K562 (cell line): ENCODE results near the gene DDAH1. TPM values are rescaled to one million over a fixed set of nuclear protein-coding genes. Genes with fewer than 3 reads are reported as not detected.

Experiments
- ATAC-seq: fragments of 200-7000 bp; cut with Tn5 transposase; 3 replicates; pipeline ENCODE4 v1.9.1; 2020; ENCODE audit warnings: moderate library complexity
- BruUV-seq: library from RNA; stranded (reverse); fragments of 400-500 nt; replicated peaks from 2 replicates; lab custom pipeline; 2021; lab: Mats Ljungman, UMichigan
- CTCF ChIA-PET: fragments of 300-600 bp; formaldehyde crosslinking; extraction: SDS; loops from one replicate; lab custom pipeline; 2021; ENCODE audit warnings: low intra/inter-chr PET ratio; lab: Yijun Ruan, JAX
- POLR2A ChIA-PET: fragments of 300-600, 350-650 bp; sonication (Branson Sonifier 250); formaldehyde crosslinking; extraction: SDS; loops from one replicate; lab custom pipeline; 2021; ENCODE audit warnings: antibody characterized with exemption, inconsistent platforms; lab: Yijun Ruan, JAX
- DNase-seq, 4 experiments: peaks; one replicate each; pipeline versions ENCODE4 v3.0.0 to v3.0.0-alpha.2; 2011 to 2018; ENCODE audit warnings: low spot score in 3 of 4, mixed read lengths in 3 of 4; ENCODE audit errors: extremely low read depth in 1 of 4
- FAIRE-seq: peaks from 2 replicates; lab custom pipeline; 2011; peaks lifted over from hg19 to GRCh38; lab: Jason Lieb, UNC
- H2AFZ ChIP-seq: 2 replicates; pipeline ENCODE4 v1.6.0; 2011; ENCODE audit warnings: low read depth, low read length, control low read depth, inconsistent platforms
- H3K27ac ChIP-seq: fragments of 200-600 bp; 3 replicates; pipeline ENCODE4 v1.8.0; 2011; ENCODE audit warnings: low read depth, mild to moderate bottlenecking, control low read depth, inconsistent platforms, low read length, moderate library complexity, mixed read lengths; ENCODE audit errors: extremely low read depth
- H3K27me3 ChIP-seq, 2 experiments: fragments of 300-600 bp in 1 of 2; 2 replicates in 1 of 2; 3 replicates in 1 of 2; pipeline versions ENCODE4 v1.6.0 to v1.8.0; 2011; ENCODE audit warnings: inconsistent platforms in 2 of 2, low read length in 2 of 2, mild to moderate bottlenecking in 1 of 2, mixed read lengths in 1 of 2, moderate library complexity in 1 of 2; ENCODE audit not compliant: control insufficient read depth in 2 of 2, insufficient read depth in 2 of 2
- H3K36me3 ChIP-seq: fragments of 300-600 bp; 3 replicates; pipeline ENCODE4 v1.8.0; 2011; ENCODE audit warnings: mild to moderate bottlenecking, low read length, inconsistent platforms; ENCODE audit not compliant: control insufficient read depth, insufficient read depth
- H3K4me1 ChIP-seq, 2 experiments: fragments of 200-600 bp in 1 of 2; replicated peaks in 1 of 2; 2 replicates in 1 of 2; 3 replicates in 1 of 2; pipeline versions ENCODE4 v1.5.1 to v1.8.0; 2011; ENCODE audit warnings: inconsistent platforms in 2 of 2, low read length in 2 of 2, mild to moderate bottlenecking in 1 of 2, mixed read lengths in 1 of 2, moderate library complexity in 1 of 2; ENCODE audit not compliant: control insufficient read depth in 2 of 2, insufficient read depth in 2 of 2
- H3K4me2 ChIP-seq: 2 replicates; pipeline ENCODE4 v1.6.1; 2011; ENCODE audit warnings: low read length, control low read depth, inconsistent platforms, mixed read lengths; ENCODE audit not compliant: insufficient read depth
- H3K4me3 ChIP-seq: fragments of 200-600 bp; sonication (generic), shearing (Covaris generic); 2 replicates; pipeline ENCODE4 v1.5.1; 2016; ENCODE audit warnings: control low read depth, inconsistent platforms
- H3K79me2 ChIP-seq: fragments of 200-600 bp; 3 replicates; pipeline ENCODE4 v1.8.0; 2011; ENCODE audit warnings: low read length, inconsistent platforms; ENCODE audit not compliant: control insufficient read depth, insufficient read depth
- H3K9ac ChIP-seq, 2 experiments: 2 replicates each; pipeline versions ENCODE4 v1.6.0 to v1.6.1; 2011; ENCODE audit warnings: low read depth in 2 of 2, low read length in 2 of 2, control low read depth in 1 of 2, inconsistent platforms in 1 of 2, mild to moderate bottlenecking in 1 of 2, mixed read lengths in 1 of 2; ENCODE audit not compliant: insufficient read depth in 1 of 2
- H3K9me1 ChIP-seq: one replicate; pipeline ENCODE4 v1.6.0; 2011; ENCODE audit warnings: inconsistent platforms, mild to moderate bottlenecking, low read length, moderate library complexity; ENCODE audit not compliant: control insufficient read depth, insufficient read depth
- H3K9me3 ChIP-seq: replicated peaks from 2 replicates; pipeline ENCODE4 v1.5.1; 2011; ENCODE audit warnings: low read depth, low read length, inconsistent platforms; ENCODE audit not compliant: control insufficient read depth, insufficient read depth
- H4K20me1 ChIP-seq: replicated peaks from 2 replicates; pipeline ENCODE4 v1.6.1; 2011; ENCODE audit warnings: low read length, inconsistent platforms, mixed read lengths; ENCODE audit not compliant: control insufficient read depth, insufficient read depth
- ASH1L ChIP-seq: fragments of 450-650 bp; IDR thresholded peaks from 2 replicates; pipeline ENCODE4 v1.6.1; 2018; ENCODE audit warnings: borderline replicate concordance, mild to moderate bottlenecking, low read depth; ENCODE audit not compliant: partially characterized antibody
- ATF7 ChIP-seq: fragments of 450-650 bp; IDR thresholded peaks from 2 replicates; pipeline ENCODE4 v1.7.1; 2014; ENCODE audit warnings: mild to moderate bottlenecking, moderate library complexity
- CBX1 ChIP-seq: sonication (generic); IDR thresholded peaks from 2 replicates; pipeline ENCODE4 v1.6.1; 2016; ENCODE audit warnings: antibody characterized with exemption, low read depth, mild to moderate bottlenecking
- FIP1L1 ChIP-seq: fragments of 200-400 bp; formaldehyde crosslinking; IDR thresholded peaks from 2 replicates; pipeline ENCODE4 v1.6.1; 2018; ENCODE audit warnings: mild to moderate bottlenecking, low read depth, low read length; ENCODE audit not compliant: poor library complexity, severe bottlenecking
- FOXM1 ChIP-seq, 2 experiments: fragments of 450-650 bp in 1 of 2; sonication (generic) in 1 of 2; formaldehyde crosslinking in 1 of 2; IDR thresholded peaks; 2 replicates each; pipeline versions ENCODE4 v1.6.1 to v1.9.0; 2017 to 2022; ENCODE audit warnings: low read depth in 2 of 2, mild to moderate bottlenecking in 2 of 2, missing genetic modification reagents in 1 of 2, moderate library complexity in 1 of 2
- GATA2 ChIP-seq: sonication (generic); formaldehyde crosslinking; IDR thresholded peaks from 2 replicates; pipeline ENCODE4 v1.4.0; 2020; ENCODE audit warnings: mild to moderate bottlenecking, missing genetic modification reagents
- KDM1A ChIP-seq, 2 experiments: fragments of 450-650 bp; IDR thresholded peaks; 2 replicates each; pipeline ENCODE4 v1.6.1; 2016; ENCODE audit warnings: mild to moderate bottlenecking in 2 of 2
- NFIC ChIP-seq: fragments of 450-650 bp; IDR thresholded peaks from 2 replicates; pipeline ENCODE4 v1.6.1; 2017; ENCODE audit warnings: mild to moderate bottlenecking, inconsistent platforms
- SRSF7 ChIP-seq: fragments of 200-400 bp; formaldehyde crosslinking; optimal IDR thresholded peaks from 2 replicates; pipeline ENCODE3; 2017; ENCODE audit warnings: mild to moderate bottlenecking, low read depth, low read length
- TAL1 ChIP-seq: fragments of 450-650 bp; IDR thresholded peaks from 2 replicates; pipeline ENCODE4 v1.6.1; 2016; ENCODE audit warnings: mild to moderate bottlenecking
- WGBS: fragments of 100-300 bp; shearing (Covaris generic); methylation state at CpG from one replicate; pipeline ENCODE4 v1.1.6; 2016; ENCODE audit warnings: low coverage, mixed read lengths; ENCODE audit not compliant: insufficient coverage; ENCODE audit errors: missing lambda C conversion rate; 5-methylcytosine and 5-hydroxymethylcytosine counted together
- in situ Hi-C: fragments of 300-500 bp; cut with MboI; formaldehyde crosslinking; loops from 4 replicates; pipeline ENCODE4 v1.15.0; 2018; ENCODE audit warnings: inconsistent platforms, mixed read lengths
- intact Hi-C: fragments of 100-400 bp; cut with micrococcal nuclease; formaldehyde crosslinking; loops from 2 replicates; pipeline ENCODE4 v1.14.2; 2022
- polyA plus RNA-seq, 8 experiments: library from polyadenylated mRNA; depleted of rRNA in 4 of 8; stranded (reverse) in 5 of 8; unstranded in 3 of 8; fragments of >200 nt; fragmentation: Nextera tagmentation in 2 of 8; fragmentation: Illumina TruSeq in 1 of 8; extraction: Ambion mirVana in 2 of 8; extraction: Trizol in 1 of 8; gene quantifications; 2 replicates each; pipeline versions ENCODE4 v1.2.1 to v1.2.3, GENCODE V29; 2011 to 2014; ENCODE audit warnings: inconsistent platforms in 1 of 8, missing spikeins in 1 of 8
- total RNA-seq, 7 experiments: library from RNA; depleted of rRNA in 6 of 7; stranded (reverse); fragments of >200 nt in 6 of 7; fragmentation: Illumina TruSeq in 2 of 7; extraction: Trizol in 2 of 7; gene quantifications; 2 replicates each; pipeline versions ENCODE4 v1.2.1 to v1.2.3, GENCODE V29; 2011 to 2021; ENCODE audit warnings: low replicate concordance in 1 of 7
- TF ChIP-seq, protein P1 (sequence below): sonication (generic); formaldehyde crosslinking; IDR thresholded peaks from 2 replicates; pipeline ENCODE4 v1.8.1; 2022; ENCODE audit warnings: missing genetic modification reagents
- TF ChIP-seq, protein P2 (sequence below): fragments of 450-650 bp; IDR thresholded peaks from 2 replicates; pipeline ENCODE4 v1.6.1; 2017; ENCODE audit warnings: mild to moderate bottlenecking, moderate library complexity
- TF ChIP-seq, protein P3 (sequence below): fragments of 250-450 bp; sonication (Bioruptor Pico); IDR thresholded peaks from 2 replicates; pipeline ENCODE4 v1.5.0; 2021
- TF ChIP-seq, protein P4 (sequence below): fragments of 250-450 bp; sonication (Bioruptor Pico); IDR thresholded peaks from 2 replicates; pipeline ENCODE4 v1.5.0; 2022; ENCODE audit warnings: mild to moderate bottlenecking

DDAH1 gene
- total and polyA plus RNA-seq, 9 of the 15 experiments (the other 6 are each of a cell fraction or from before 2014, with no cell fraction given), result 0.04 to 0.24 (median 0.10) TPM

DNA sequence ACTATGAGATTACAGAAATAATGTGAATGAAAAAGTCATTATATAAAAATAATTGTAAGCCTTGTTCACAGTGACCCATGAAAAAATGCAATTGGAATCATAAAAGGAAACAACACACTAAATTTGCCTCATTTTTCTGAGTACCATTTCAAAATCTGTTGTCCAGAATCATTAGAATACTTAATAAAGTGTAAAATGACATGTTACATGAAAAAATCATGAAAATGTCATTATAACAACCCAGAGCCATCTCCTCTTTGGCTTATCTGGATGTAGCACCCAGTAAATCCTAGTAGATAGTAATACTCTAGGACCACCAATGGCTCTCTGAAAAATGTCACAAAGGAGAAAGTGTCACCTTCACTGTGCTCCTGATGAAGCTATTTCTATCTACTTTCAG is 76.5 kb downstream of the DDAH1 start (continued):
- no peak for TF ChIP-seq SRSF7
- TF ChIP-seq, all 486 proteins: peak for 0

DNA sequence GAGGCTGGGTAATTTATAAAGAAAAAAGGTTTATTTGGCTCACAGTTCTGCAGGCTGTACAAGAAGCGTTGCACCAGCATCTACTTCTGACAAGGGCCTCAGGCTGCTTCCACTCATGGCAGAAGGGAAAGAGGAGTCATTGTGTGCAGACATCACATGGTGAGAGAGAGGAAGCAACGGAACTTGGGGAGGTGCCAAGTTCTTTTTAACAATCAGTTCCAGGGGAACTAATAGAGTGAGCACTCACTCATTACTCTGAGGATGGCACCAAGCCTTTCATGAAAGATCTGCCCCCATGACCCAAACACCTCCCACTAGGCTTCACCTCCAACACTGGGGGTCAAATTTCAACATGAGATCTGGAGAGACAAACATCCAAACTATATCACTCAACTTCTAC is 77.2 kb downstream of the DDAH1 start:
- ATAC-seq, result no peak
- intact Hi-C loops (no loop called here), in situ Hi-C loops (no loop called here)
- H3K4me2 ChIP-seq, result no peak overlapping the region
- no peaks in the 10 kb centered on the region for H3K27me3 ChIP-seq
- no TSS peak for BruUV-seq
- CTCF ChIA-PET, result no interaction called here
- H3K36me3 ChIP-seq, result no peaks in the 10 kb centered on the region
- H3K4me3 ChIP-seq, result no peak overlapping the region
- no peak overlapping the region for H3K27ac ChIP-seq
- H2AFZ ChIP-seq, result no peak overlapping the region
- POLR2A ChIA-PET, result no interaction called here
- no peaks in the 10 kb centered on the region for H4K20me1 ChIP-seq
- DNase-seq, result no peak
- no peaks in the 10 kb centered on the region for H3K79me2 ChIP-seq
- FAIRE-seq, result no peak
- H3K9me3 ChIP-seq, result no peaks in the 10 kb centered on the region
- no peak overlapping the region for H3K9ac ChIP-seq
- H3K9me1 ChIP-seq, result no peaks in the 10 kb centered on the region
- no peaks in the 10 kb centered on the region for H3K4me1 ChIP-seq
- WGBS, result 0% methylated on average over 2 of the region's 2 CpGs
- TF ChIP-seq, protein P1, sequence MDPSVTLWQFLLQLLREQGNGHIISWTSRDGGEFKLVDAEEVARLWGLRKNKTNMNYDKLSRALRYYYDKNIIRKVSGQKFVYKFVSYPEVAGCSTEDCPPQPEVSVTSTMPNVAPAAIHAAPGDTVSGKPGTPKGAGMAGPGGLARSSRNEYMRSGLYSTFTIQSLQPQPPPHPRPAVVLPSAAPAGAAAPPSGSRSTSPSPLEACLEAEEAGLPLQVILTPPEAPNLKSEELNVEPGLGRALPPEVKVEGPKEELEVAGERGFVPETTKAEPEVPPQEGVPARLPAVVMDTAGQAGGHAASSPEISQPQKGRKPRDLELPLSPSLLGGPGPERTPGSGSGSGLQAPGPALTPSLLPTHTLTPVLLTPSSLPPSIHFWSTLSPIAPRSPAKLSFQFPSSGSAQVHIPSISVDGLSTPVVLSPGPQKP, result no peak
- TF ChIP-seq, protein P2, sequence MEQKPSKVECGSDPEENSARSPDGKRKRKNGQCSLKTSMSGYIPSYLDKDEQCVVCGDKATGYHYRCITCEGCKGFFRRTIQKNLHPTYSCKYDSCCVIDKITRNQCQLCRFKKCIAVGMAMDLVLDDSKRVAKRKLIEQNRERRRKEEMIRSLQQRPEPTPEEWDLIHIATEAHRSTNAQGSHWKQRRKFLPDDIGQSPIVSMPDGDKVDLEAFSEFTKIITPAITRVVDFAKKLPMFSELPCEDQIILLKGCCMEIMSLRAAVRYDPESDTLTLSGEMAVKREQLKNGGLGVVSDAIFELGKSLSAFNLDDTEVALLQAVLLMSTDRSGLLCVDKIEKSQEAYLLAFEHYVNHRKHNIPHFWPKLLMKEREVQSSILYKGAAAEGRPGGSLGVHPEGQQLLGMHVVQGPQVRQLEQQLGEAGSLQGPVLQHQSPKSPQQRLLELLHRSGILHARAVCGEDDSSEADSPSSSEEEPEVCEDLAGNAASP, result no peak
- no peak for TF ChIP-seq FOXM1 (IDR thresholded peaks at IDR 0.05; ENCODE audit: low read depth)
- no peak for TF ChIP-seq FOXM1 (CRISPR knock-in tag; IDR thresholded peaks at IDR 0.05; ENCODE audit: low read depth)
- no peak for TF ChIP-seq ASH1L
- TF ChIP-seq NFIC, result no peak
- no peak for TF ChIP-seq KDM1A (IDR thresholded peaks at IDR 0.05)
- no peak for TF ChIP-seq FIP1L1
- TF ChIP-seq CBX1, result no peak
- TF ChIP-seq, protein P3, sequence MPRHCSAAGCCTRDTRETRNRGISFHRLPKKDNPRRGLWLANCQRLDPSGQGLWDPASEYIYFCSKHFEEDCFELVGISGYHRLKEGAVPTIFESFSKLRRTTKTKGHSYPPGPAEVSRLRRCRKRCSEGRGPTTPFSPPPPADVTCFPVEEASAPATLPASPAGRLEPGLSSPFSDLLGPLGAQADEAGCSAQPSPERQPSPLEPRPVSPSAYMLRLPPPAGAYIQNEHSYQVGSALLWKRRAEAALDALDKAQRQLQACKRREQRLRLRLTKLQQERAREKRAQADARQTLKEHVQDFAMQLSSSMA (CRISPR knock-in tag), result no peak
- no peak for TF ChIP-seq GATA2
- TF ChIP-seq ATF7, result no peak
- TF ChIP-seq, protein P4, sequence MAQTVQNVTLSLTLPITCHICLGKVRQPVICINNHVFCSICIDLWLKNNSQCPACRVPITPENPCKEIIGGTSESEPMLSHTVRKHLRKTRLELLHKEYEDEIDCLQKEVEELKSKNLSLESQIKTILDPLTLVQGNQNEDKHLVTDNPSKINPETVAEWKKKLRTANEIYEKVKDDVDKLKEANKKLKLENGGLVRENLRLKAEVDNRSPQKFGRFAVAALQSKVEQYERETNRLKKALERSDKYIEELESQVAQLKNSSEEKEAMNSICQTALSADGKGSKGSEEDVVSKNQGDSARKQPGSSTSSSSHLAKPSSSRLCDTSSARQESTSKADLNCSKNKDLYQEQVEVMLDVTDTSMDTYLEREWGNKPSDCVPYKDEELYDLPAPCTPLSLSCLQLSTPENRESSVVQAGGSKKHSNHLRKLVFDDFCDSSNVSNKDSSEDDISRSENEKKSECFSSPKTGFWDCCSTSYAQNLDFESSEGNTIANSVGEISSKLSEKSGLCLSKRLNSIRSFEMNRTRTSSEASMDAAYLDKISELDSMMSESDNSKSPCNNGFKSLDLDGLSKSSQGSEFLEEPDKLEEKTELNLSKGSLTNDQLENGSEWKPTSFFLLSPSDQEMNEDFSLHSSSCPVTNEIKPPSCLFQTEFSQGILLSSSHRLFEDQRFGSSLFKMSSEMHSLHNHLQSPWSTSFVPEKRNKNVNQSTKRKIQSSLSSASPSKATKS (CRISPR knock-in tag), result no peak
- no peak for TF ChIP-seq TAL1
